ENCODE results near the gene RFNG.

The RFNG gene

GRCh38 chr17:82055023-82055964 lies 3.7 kb upstream of the RFNG start:
- Histone ChIP-seq H3K27me3 (ENCODE audit: control insufficient read depth, insufficient read depth, low read length) (no peaks in the 10 kb centered on the region), H3K4me1 (ENCODE audit: control insufficient read depth, insufficient read depth, low read length) (no peaks in the 10 kb centered on the region), H3K9ac (ENCODE audit: low read depth, low read length) (no peak overlapping the region), H3K4me3 (ENCODE audit: low read depth, low read length) (no peak overlapping the region), H3K27ac (ENCODE audit: low read depth, low read length) (no peak overlapping the region), H3K9me3 (ENCODE audit: control insufficient read depth, insufficient read depth, low read length) (no peaks in the 10 kb centered on the region), H3K36me3 (ENCODE audit: control insufficient read depth, insufficient read depth, low read length) (peaks cover 67% of the 10 kb centered on the region)

- no peaks in the 10 kb centered on the region for H3K27me3 ChIP-seq (ENCODE audit: control insufficient read depth, insufficient read depth, low read length)
- H3K27ac ChIP-seq (ENCODE audit: low read depth, low read length): no peak overlapping the region
- H3K9ac ChIP-seq (ENCODE audit: low read depth, low read length): no peak overlapping the region
- no peaks in the 10 kb centered on the region for H3K4me1 ChIP-seq (ENCODE audit: control insufficient read depth, insufficient read depth, low read length)
- H3K9me3 ChIP-seq (ENCODE audit: control insufficient read depth, insufficient read depth, low read length): no peaks in the 10 kb centered on the region
- peaks cover 67% of the 10 kb centered on the region for H3K36me3 ChIP-seq (ENCODE audit: control insufficient read depth, insufficient read depth, low read length)
- H3K4me3 ChIP-seq (ENCODE audit: low read depth, low read length): no peak overlapping the region
Observed at GRCh38 chr17:82054351-82055022, 2.9 kb upstream of the RFNG start.

- H3K27ac ChIP-seq (ENCODE audit: low read depth, low read length): no peak overlapping the region
- no peaks in the 10 kb centered on the region for H3K4me1 ChIP-seq (ENCODE audit: control insufficient read depth, insufficient read depth, low read length)
- no peaks in the 10 kb centered on the region for H3K27me3 ChIP-seq (ENCODE audit: control insufficient read depth, insufficient read depth, low read length)
- H3K36me3 ChIP-seq (ENCODE audit: control insufficient read depth, insufficient read depth, low read length): peaks cover 70% of the 10 kb centered on the region
- no peak overlapping the region for H3K4me3 ChIP-seq (ENCODE audit: low read depth, low read length)
- no peaks in the 10 kb centered on the region for H3K9me3 ChIP-seq (ENCODE audit: control insufficient read depth, insufficient read depth, low read length)
- H3K9ac ChIP-seq (ENCODE audit: low read depth, low read length): no peak overlapping the region
Observed at GRCh38 chr17:82053556-82054263, 2.1 kb upstream of the RFNG start.

- H3K4me3 ChIP-seq (ENCODE audit: low read depth, low read length): peak overlapping the region; percentile 89; the same call in 1 of the 2 replicates
- no peaks in the 10 kb centered on the region for H3K9me3 ChIP-seq (ENCODE audit: control insufficient read depth, insufficient read depth, low read length)
- H3K36me3 ChIP-seq (ENCODE audit: control insufficient read depth, insufficient read depth, low read length): peaks cover 68% of the 10 kb centered on the region
- H3K9ac ChIP-seq (ENCODE audit: low read depth, low read length): no peak overlapping the region
- no peaks in the 10 kb centered on the region for H3K27me3 ChIP-seq (ENCODE audit: control insufficient read depth, insufficient read depth, low read length)
- H3K27ac ChIP-seq (ENCODE audit: low read depth, low read length): no peak overlapping the region
- no peaks in the 10 kb centered on the region for H3K4me1 ChIP-seq (ENCODE audit: control insufficient read depth, insufficient read depth, low read length)
Observed at GRCh38 chr17:82053130-82053529, 1.5 kb upstream of the RFNG start.

- Histone ChIP-seq H3K9me3 (ENCODE audit: control insufficient read depth, insufficient read depth, low read length) (no peaks in the 10 kb centered on the region), H3K36me3 (ENCODE audit: control insufficient read depth, insufficient read depth, low read length) (peaks cover 68% of the 10 kb centered on the region), H3K27ac (ENCODE audit: low read depth, low read length) (no peak overlapping the region)
Observed at GRCh38 chr17:82052638-82053059, 1.0 kb upstream of the RFNG start.

GRCh38 chr17:82050761-82051641 lies 610 bp downstream of the RFNG start:
- Histone ChIP-seq H3K9me3 (ENCODE audit: control insufficient read depth, insufficient read depth, low read length) (no peaks in the 10 kb centered on the region), H3K27ac (ENCODE audit: low read depth, low read length) (no peak overlapping the region), H3K9ac (ENCODE audit: low read depth, low read length) (peak overlapping the region; percentile 16; the same call in 1 of the 2 replicates), H3K27me3 (ENCODE audit: control insufficient read depth, insufficient read depth, low read length) (no peaks in the 10 kb centered on the region), H3K36me3 (ENCODE audit: control insufficient read depth, insufficient read depth, low read length) (peaks cover 61% of the 10 kb centered on the region), H3K4me3 (ENCODE audit: low read depth, low read length) (peak overlapping the region; percentile 89), H3K4me1 (ENCODE audit: control insufficient read depth, insufficient read depth, low read length) (no peaks in the 10 kb centered on the region)

More at GRCh38 chr17:82052638-82053059, 1.0 kb upstream of the RFNG start:
- no peak overlapping the region; the same call in 1 of the 2 replicates for H3K9ac ChIP-seq (ENCODE audit: low read depth, low read length)
- H3K4me1 ChIP-seq (ENCODE audit: control insufficient read depth, insufficient read depth, low read length): no peaks in the 10 kb centered on the region
- H3K27me3 ChIP-seq (ENCODE audit: control insufficient read depth, insufficient read depth, low read length): no peaks in the 10 kb centered on the region
- peak overlapping the region; percentile 89 for H3K4me3 ChIP-seq (ENCODE audit: low read depth, low read length)

GRCh38 chr17:82050152-82050760 lies 1.4 kb downstream of the RFNG start:
- Histone ChIP-seq H3K36me3 (ENCODE audit: control insufficient read depth, insufficient read depth, low read length) (peaks cover 54% of the 10 kb centered on the region), H3K4me1 (ENCODE audit: control insufficient read depth, insufficient read depth, low read length) (no peaks in the 10 kb centered on the region), H3K9me3 (ENCODE audit: control insufficient read depth, insufficient read depth, low read length) (no peaks in the 10 kb centered on the region), H3K4me3 (ENCODE audit: low read depth, low read length) (peak overlapping the region; percentile 89; the same call in 1 of the 2 replicates), H3K27me3 (ENCODE audit: control insufficient read depth, insufficient read depth, low read length) (no peaks in the 10 kb centered on the region), H3K27ac (ENCODE audit: low read depth, low read length) (no peak overlapping the region), H3K9ac (ENCODE audit: low read depth, low read length) (no peak overlapping the region)

- no peak overlapping the region for H3K9ac ChIP-seq (ENCODE audit: low read depth, low read length)
- H3K36me3 ChIP-seq (ENCODE audit: control insufficient read depth, insufficient read depth, low read length): peaks cover 47% of the 10 kb centered on the region
Observed at GRCh38 chr17:82049521-82049971, 2.1 kb downstream of the RFNG start.

GRCh38 chr17:82049106-82049505 lies 2.5 kb downstream of the RFNG start:
- no peak overlapping the region for H3K9ac ChIP-seq (ENCODE audit: low read depth, low read length)
- peaks cover 42% of the 10 kb centered on the region for H3K36me3 ChIP-seq (ENCODE audit: control insufficient read depth, insufficient read depth, low read length)
- no peak overlapping the region for H3K4me3 ChIP-seq (ENCODE audit: low read depth, low read length)
- no peaks in the 10 kb centered on the region for H3K9me3 ChIP-seq (ENCODE audit: control insufficient read depth, insufficient read depth, low read length)
- no peak overlapping the region for H3K27ac ChIP-seq (ENCODE audit: low read depth, low read length)
- H3K27me3 ChIP-seq (ENCODE audit: control insufficient read depth, insufficient read depth, low read length): no peaks in the 10 kb centered on the region
- H3K4me1 ChIP-seq (ENCODE audit: control insufficient read depth, insufficient read depth, low read length): no peaks in the 10 kb centered on the region

More at GRCh38 chr17:82049521-82049971, 2.1 kb downstream of the RFNG start:
- Histone ChIP-seq H3K4me1 (ENCODE audit: control insufficient read depth, insufficient read depth, low read length) (no peaks in the 10 kb centered on the region), H3K9me3 (ENCODE audit: control insufficient read depth, insufficient read depth, low read length) (no peaks in the 10 kb centered on the region), H3K4me3 (ENCODE audit: low read depth, low read length) (no peak overlapping the region), H3K27ac (ENCODE audit: low read depth, low read length) (no peak overlapping the region), H3K27me3 (ENCODE audit: control insufficient read depth, insufficient read depth, low read length) (no peaks in the 10 kb centered on the region)

Data from HUES48 (cell line).